HCT116 (cell line): ENCODE data around the gene SLC12A7. TPM values are rescaled to one million over a fixed set of nuclear protein-coding genes. Genes with fewer than 3 reads are reported as not detected.

Source experiments
- ATAC-seq: fragments of 200-7000 bp; cut with Tn5 transposase; 2 replicates; pipeline ENCODE4 v1.9.1; 2020; ENCODE audit warnings: mild to moderate bottlenecking, moderate library complexity
- BruUV-seq: library from RNA; stranded (reverse); fragments of 400-500 nt; replicated peaks from 2 replicates; lab custom pipeline; 2021; lab: Mats Ljungman, UMichigan
- CTCF ChIA-PET: fragments of 300-600 bp; sonication (Branson Sonifier 250); formaldehyde crosslinking; loops from one replicate; lab custom pipeline; 2021; ENCODE audit warnings: antibody characterized with exemption; lab: Charles Lee
- POLR2A ChIA-PET: fragments of 300-600, 350-600 bp; sonication (Branson Sonifier 250); formaldehyde crosslinking; loops from one replicate; lab custom pipeline; 2021; ENCODE audit warnings: antibody characterized with exemption; lab: Charles Lee
- RAD21 ChIA-PET, 2 experiments: fragments of 300-600 bp; sonication (Branson Sonifier 250); formaldehyde crosslinking; loops; one replicate each; lab custom pipeline; 2023; ENCODE audit warnings: low total read pairs in 2 of 2; ENCODE audit not compliant: uncharacterized antibody in 2 of 2, unreplicated experiment in 2 of 2, low non-redundant PET in 1 of 2; lab: Charles Lee
- DNase-seq: peaks from one replicate; pipeline ENCODE4 v3.0.0-alpha.2; 2010; ENCODE audit warnings: low read depth, low spot score
- H2AFZ ChIP-seq: fragments of 200-600 bp; shearing (Covaris generic), sonication (generic); 2 replicates; pipeline ENCODE4 v1.6.1; 2017; ENCODE audit warnings: low read depth, mixed run types, mixed read lengths, antibody characterized with exemption, low read length; ENCODE audit not compliant: poor library complexity, severe bottlenecking
- H3K27ac ChIP-seq: 2 replicates; pipeline ENCODE4 v1.5.1; 2012; ENCODE audit warnings: low read depth, low read length
- H3K27me3 ChIP-seq: fragments of 200-600 bp; sonication (generic); 2 replicates; pipeline ENCODE4 v1.6.1; 2016; ENCODE audit warnings: mixed run types, low read length, mixed read lengths; ENCODE audit not compliant: insufficient read depth
- H3K36me3 ChIP-seq, 2 experiments: fragments of 200-500 bp in 1 of 2; fragments of 200-600 bp in 1 of 2; sonication (Bioruptor generic) in 1 of 2; sonication (generic) in 1 of 2; 2 replicates each; pipeline versions ENCODE4 v1.5.1 to v1.6.1; 2014 to 2016; ENCODE audit warnings: low read length in 2 of 2, inconsistent platforms in 1 of 2, mixed read lengths in 1 of 2, mixed run types in 1 of 2; ENCODE audit not compliant: insufficient read depth in 2 of 2, control insufficient read depth in 1 of 2
- H3K4me1 ChIP-seq, 2 experiments: fragments of 200-600 bp in 1 of 2; sonication (generic) in 1 of 2; 2 replicates each; pipeline versions ENCODE4 v1.5.1 to v1.6.1; 2012 to 2017; ENCODE audit warnings: low read length in 2 of 2, inconsistent platforms in 1 of 2, mild to moderate bottlenecking in 1 of 2, mixed read lengths in 1 of 2, mixed run types in 1 of 2, moderate library complexity in 1 of 2; ENCODE audit not compliant: insufficient read depth in 2 of 2, control insufficient read depth in 1 of 2
- H3K4me2 ChIP-seq: fragments of 200-600 bp; sonication (generic); 2 replicates; pipeline ENCODE4 v1.6.1; 2017; ENCODE audit warnings: mixed run types, low read length, mixed read lengths
- H3K4me3 ChIP-seq, 2 experiments: fragments of 200-600 bp in 1 of 2; sonication (generic) in 1 of 2; replicated peaks in 1 of 2; 2 replicates each; pipeline ENCODE4 v1.5.1; 2011 to 2016; ENCODE audit warnings: low read length in 2 of 2, control low read depth in 1 of 2, low read depth in 1 of 2, mild to moderate bottlenecking in 1 of 2, mixed read lengths in 1 of 2, mixed run types in 1 of 2
- H3K79me2 ChIP-seq: fragments of 200-600 bp; sonication (generic); 2 replicates; pipeline ENCODE4 v1.6.1; 2017; ENCODE audit warnings: mild to moderate bottlenecking, mixed run types, low read length, moderate library complexity, mixed read lengths; ENCODE audit not compliant: insufficient read depth
- H3K9ac ChIP-seq: fragments of 200-600 bp; sonication (generic); 2 replicates; pipeline ENCODE4 v1.6.1; 2016; ENCODE audit warnings: low read length, mixed read lengths
- H3K9me2 ChIP-seq: fragments of 200-600 bp; sonication (generic), shearing (Covaris generic); 2 replicates; pipeline ENCODE4 v1.6.1; 2017; ENCODE audit warnings: mixed run types, mild to moderate bottlenecking, moderate library complexity; ENCODE audit not compliant: insufficient read depth
- H3K9me3 ChIP-seq, 2 experiments: fragments of 200-500 bp in 1 of 2; fragments of 200-600 bp in 1 of 2; sonication (Bioruptor generic) in 1 of 2; sonication (generic) in 1 of 2; 2 replicates each; pipeline ENCODE4 v1.6.1; 2014 to 2017; ENCODE audit warnings: low read length in 2 of 2, mixed read lengths in 2 of 2, inconsistent platforms in 1 of 2, low read depth in 1 of 2, mild to moderate bottlenecking in 1 of 2, mixed run types in 1 of 2, moderate library complexity in 1 of 2; ENCODE audit not compliant: control insufficient read depth in 1 of 2, insufficient read depth in 1 of 2
- H4K20me1 ChIP-seq: fragments of 200-600 bp; sonication (generic), shearing (Covaris generic); 2 replicates; pipeline ENCODE4 v1.6.1; 2017; ENCODE audit warnings: mixed run types, mild to moderate bottlenecking, moderate library complexity; ENCODE audit not compliant: insufficient read depth
- CBX3 ChIP-seq: IDR thresholded peaks from 2 replicates; pipeline ENCODE4 v1.6.1; 2012; ENCODE audit warnings: low read depth
- EGR1 ChIP-seq: IDR thresholded peaks from 2 replicates; pipeline ENCODE4 v1.6.1; 2012; ENCODE audit warnings: low read depth
- ELF1 ChIP-seq: IDR thresholded peaks from 2 replicates; pipeline ENCODE4 v1.6.1; 2012; ENCODE audit warnings: low read depth, borderline replicate concordance
- EZH2 ChIP-seq: fragments of 200-600 bp; sonication (generic); IDR thresholded peaks from 2 replicates; pipeline ENCODE4 v1.6.1; 2017; ENCODE audit warnings: antibody characterized with exemption, mixed run types
- EZH2phosphoT487 ChIP-seq: fragments of 200-600 bp; IDR thresholded peaks from 2 replicates; pipeline ENCODE4 v1.6.1; 2018; ENCODE audit warnings: antibody characterized with exemption, borderline replicate concordance
- SP1 ChIP-seq: IDR thresholded peaks from 2 replicates; pipeline ENCODE4 v1.6.1; 2012; ENCODE audit warnings: low read depth
- SRF ChIP-seq: IDR thresholded peaks from 2 replicates; pipeline ENCODE4 v1.6.1; 2012; ENCODE audit warnings: low read depth
- TCF7L2 ChIP-seq: IDR thresholded peaks from 2 replicates; pipeline ENCODE4 v1.7.0; 2011; ENCODE audit warnings: borderline replicate concordance, inconsistent platforms; ENCODE audit not compliant: insufficient read depth, insufficient read length; ENCODE audit errors: extremely low read depth
- YY1 ChIP-seq: IDR thresholded peaks from 2 replicates; pipeline ENCODE4 v1.6.1; 2011; ENCODE audit warnings: low read length, low read depth, moderate library complexity, mild to moderate bottlenecking; ENCODE audit not compliant: insufficient replicate concordance; ENCODE audit errors: extremely low read depth
- ZFX ChIP-seq: fragments of 450-650 bp; IDR thresholded peaks from 2 replicates; pipeline ENCODE4 v1.6.1; 2017
- ZNF274 ChIP-seq: fragments of 200-500 bp; sonication (Bioruptor generic); IDR thresholded peaks from 2 replicates; pipeline ENCODE4 v1.6.1; 2014; ENCODE audit warnings: mild to moderate bottlenecking, low read depth, low read length, inconsistent platforms
- intact Hi-C: fragments of 100-400 bp; cut with micrococcal nuclease; formaldehyde crosslinking; loops from 2 replicates; pipeline ENCODE4 v1.10.0; 2022
- total RNA-seq: library from RNA; stranded (reverse); gene quantifications from one replicate; pipeline ENCODE4 v1.2.1, GENCODE V29; 2021; ENCODE audit not compliant: unreplicated experiment
- TF ChIP-seq, protein P1 (sequence below): IDR thresholded peaks from 2 replicates; pipeline ENCODE4 v1.6.1; 2012
- TF ChIP-seq, protein P2 (sequence below), 3 experiments: fragments of 200-600 bp in 1 of 3; sonication (generic) in 1 of 3; IDR thresholded peaks in 2 of 3; conservative IDR thresholded peaks in 1 of 3; 2 replicates each; pipeline ENCODE4 v1.5.1; 2012 to 2017; ENCODE audit warnings: low read depth in 2 of 3, low read length in 2 of 3, antibody characterized with exemption in 1 of 3, borderline replicate concordance in 1 of 3, control low read depth in 1 of 3, mild to moderate bottlenecking in 1 of 3, mixed read lengths in 1 of 3, mixed run types in 1 of 3, moderate library complexity in 1 of 3; ENCODE audit not compliant: insufficient read depth in 1 of 3

Gene SLC12A7
- total RNA-seq, 1 experiment from 2014 or later, result 29.6 TPM

DNA sequence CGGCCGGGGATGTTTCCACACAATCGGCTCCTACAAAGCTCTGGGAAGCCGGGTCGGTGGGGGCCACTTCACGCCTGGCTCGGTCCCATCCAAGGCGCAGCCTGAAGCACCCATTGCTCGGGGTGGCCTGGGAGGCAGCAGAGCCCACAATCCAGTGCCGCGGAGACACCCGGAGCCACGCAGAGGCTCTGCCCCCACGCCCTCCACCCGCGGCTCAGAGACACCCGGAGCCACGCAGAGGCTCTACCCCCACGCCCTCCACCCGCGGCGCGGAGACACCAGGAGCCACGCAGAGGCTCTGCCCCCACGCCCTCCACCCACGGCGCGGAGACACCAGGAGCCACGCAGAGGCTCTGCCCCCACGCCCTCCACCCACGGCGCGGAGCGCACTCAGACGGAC, 31.9 kb downstream of the SLC12A7 start:
- TF ChIP-seq SP1 (no peak), ZNF274 (no peak), TCF7L2 (no peak), CBX3 (no peak), EGR1 (no peak), EZH2phosphoT487 (no peak), YY1 (no peak), ELF1 (no peak), ZFX (no peak)
- TF ChIP-seq, protein P1, sequence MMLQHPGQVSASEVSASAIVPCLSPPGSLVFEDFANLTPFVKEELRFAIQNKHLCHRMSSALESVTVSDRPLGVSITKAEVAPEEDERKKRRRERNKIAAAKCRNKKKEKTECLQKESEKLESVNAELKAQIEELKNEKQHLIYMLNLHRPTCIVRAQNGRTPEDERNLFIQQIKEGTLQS, result no peak
- Histone ChIP-seq H3K36me3 (no peaks in the 10 kb centered on the region; a peak in 2 of 4 replicates), H4K20me1 (no peaks in the 10 kb centered on the region), H3K27me3 (no peaks in the 10 kb centered on the region), H3K9me3 (no peaks in the 10 kb centered on the region), H3K79me2 (no peaks in the 10 kb centered on the region), H3K9ac (no peak overlapping the region), H3K4me1 (no peaks in the 10 kb centered on the region), H3K4me3 (no peak overlapping the region), H3K4me2 (no peak overlapping the region), H2AFZ (no peak overlapping the region), H3K9me2 (no peaks in the 10 kb centered on the region), H3K27ac (no peak overlapping the region)
- no peak for ATAC-seq
- no TSS peak for BruUV-seq
- ChIA-PET POLR2A (no interaction called here), CTCF (no interaction called here), RAD21 (no interaction called here)
- DNase-seq, result no peak
- intact Hi-C loops, result no loop called here

- ATAC-seq (no peak), DNase-seq (no peak)
- intact Hi-C loops, result no loop called here
- no peaks in the 10 kb centered on the region; a peak in 2 of 4 replicates for H3K36me3 ChIP-seq
- no peak overlapping the region for H3K27ac ChIP-seq
- H4K20me1 ChIP-seq, result no peaks in the 10 kb centered on the region
- no peaks in the 10 kb centered on the region for H3K27me3 ChIP-seq
- H3K4me1 ChIP-seq, result no peaks in the 10 kb centered on the region
- H3K9me2 ChIP-seq, result no peaks in the 10 kb centered on the region
- no peak overlapping the region for H3K4me2 ChIP-seq
- H3K9ac ChIP-seq, result no peak overlapping the region
- CTCF ChIA-PET, result no interaction called here
- H2AFZ ChIP-seq, result no peak overlapping the region
- H3K79me2 ChIP-seq, result no peaks in the 10 kb centered on the region
- no peaks in the 10 kb centered on the region for H3K9me3 ChIP-seq
- BruUV-seq, result no TSS peak
- no peak overlapping the region for H3K4me3 ChIP-seq
- POLR2A ChIA-PET, result no interaction called here
- RAD21 ChIA-PET, result no interaction called here
- TF ChIP-seq ZNF274 (no peak), EZH2 (no peak), CBX3 (no peak), TCF7L2 (no peak), ELF1 (no peak), SRF (no peak)
- TF ChIP-seq, protein P1, result no peak
- TF ChIP-seq, protein P2, sequence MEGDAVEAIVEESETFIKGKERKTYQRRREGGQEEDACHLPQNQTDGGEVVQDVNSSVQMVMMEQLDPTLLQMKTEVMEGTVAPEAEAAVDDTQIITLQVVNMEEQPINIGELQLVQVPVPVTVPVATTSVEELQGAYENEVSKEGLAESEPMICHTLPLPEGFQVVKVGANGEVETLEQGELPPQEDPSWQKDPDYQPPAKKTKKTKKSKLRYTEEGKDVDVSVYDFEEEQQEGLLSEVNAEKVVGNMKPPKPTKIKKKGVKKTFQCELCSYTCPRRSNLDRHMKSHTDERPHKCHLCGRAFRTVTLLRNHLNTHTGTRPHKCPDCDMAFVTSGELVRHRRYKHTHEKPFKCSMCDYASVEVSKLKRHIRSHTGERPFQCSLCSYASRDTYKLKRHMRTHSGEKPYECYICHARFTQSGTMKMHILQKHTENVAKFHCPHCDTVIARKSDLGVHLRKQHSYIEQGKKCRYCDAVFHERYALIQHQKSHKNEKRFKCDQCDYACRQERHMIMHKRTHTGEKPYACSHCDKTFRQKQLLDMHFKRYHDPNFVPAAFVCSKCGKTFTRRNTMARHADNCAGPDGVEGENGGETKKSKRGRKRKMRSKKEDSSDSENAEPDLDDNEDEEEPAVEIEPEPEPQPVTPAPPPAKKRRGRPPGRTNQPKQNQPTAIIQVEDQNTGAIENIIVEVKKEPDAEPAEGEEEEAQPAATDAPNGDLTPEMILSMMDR (IDR thresholded peaks at IDR 0.05 in 2 of 3, conservative IDR thresholded peaks at IDR 0.05 in 1 of 3; ENCODE audit: borderline replicate concordance in 1 of 3, insufficient read depth in 1 of 3, low read depth in 2 of 3, low read length in 2 of 3), result no peak
These were observed 32.4 kb downstream of the SLC12A7 start for GRCh38 chr5:1079486-1079885.
